WTC11 (cell line): Measurements from ENCODE around the gene S100A2. TPM values are rescaled to one million over a fixed set of nuclear protein-coding genes. Genes with fewer than 3 reads are reported as not detected.

Experiments used
- ATAC-seq: fragments of 200-7000 bp; cut with Tn5 transposase; 2 replicates; pipeline ENCODE4 v1.10.0; 2021; ENCODE audit warnings: mild to moderate bottlenecking, moderate library complexity
- CTCF ChIA-PET: fragments of 300-600 bp; sonication (Branson Sonifier 250); formaldehyde crosslinking; loops from one replicate; lab custom pipeline; 2021; ENCODE audit warnings: antibody characterized with exemption; lab: Charles Lee
- POLR2A ChIA-PET: fragments of 350-600 bp; sonication (Branson Sonifier 250); formaldehyde crosslinking; loops from one replicate; lab custom pipeline; 2021; ENCODE audit warnings: antibody characterized with exemption; lab: Charles Lee
- DNase-seq: peaks from one replicate; pipeline ENCODE4 v3.0.0; 2021; ENCODE audit warnings: low spot score
- H3K27ac Mint-ChIP-seq: 2 replicates; pipeline ENCODE4 v1.8.0; 2021; ENCODE audit warnings: mixed read lengths
- H3K27me3 Mint-ChIP-seq: 2 replicates; pipeline ENCODE4 v1.8.0; 2021; ENCODE audit warnings: low read depth, mild to moderate bottlenecking, moderate library complexity, mixed read lengths
- H3K36me3 Mint-ChIP-seq: 2 replicates; pipeline ENCODE4 v1.8.0; 2021; ENCODE audit warnings: mixed read lengths
- H3K4me1 Mint-ChIP-seq: 2 replicates; pipeline ENCODE4 v1.8.0; 2022; ENCODE audit warnings: mixed read lengths
- H3K4me3 Mint-ChIP-seq: 2 replicates; pipeline ENCODE4 v1.8.0; 2021; ENCODE audit warnings: mild to moderate bottlenecking, moderate library complexity, mixed read lengths
- H3K9me3 Mint-ChIP-seq: 2 replicates; pipeline ENCODE4 v1.8.0; 2021; ENCODE audit warnings: mixed read lengths
- CBFB ChIP-seq: sonication (generic); formaldehyde crosslinking; IDR thresholded peaks from 2 replicates; pipeline ENCODE4 v1.8.1; 2022; ENCODE audit warnings: mild to moderate bottlenecking, low read depth, missing genetic modification reagents
- E2F4 ChIP-seq: sonication (generic); formaldehyde crosslinking; IDR thresholded peaks from 2 replicates; pipeline ENCODE4 v1.8.1; 2022; ENCODE audit warnings: low read depth, mild to moderate bottlenecking, moderate library complexity, missing genetic modification reagents, borderline replicate concordance
- ESRRA ChIP-seq: sonication (generic); formaldehyde crosslinking; IDR thresholded peaks from 2 replicates; pipeline ENCODE4 v1.8.1; 2022; ENCODE audit warnings: mild to moderate bottlenecking, missing genetic modification reagents, borderline replicate concordance
- GRHL2 ChIP-seq: fragments of 250-450 bp; sonication (Bioruptor Pico); IDR thresholded peaks from 2 replicates; pipeline ENCODE4 v1.8.0; 2022; ENCODE audit warnings: mild to moderate bottlenecking, moderate library complexity; ENCODE audit not compliant: insufficient replicate concordance, severe bottlenecking
- MLX ChIP-seq: sonication (generic); formaldehyde crosslinking; IDR thresholded peaks from 2 replicates; pipeline ENCODE4 v1.8.1; 2023; ENCODE audit warnings: mild to moderate bottlenecking, missing genetic modification reagents, moderate library complexity
- NFATC4 ChIP-seq: fragments of 250-450 bp; sonication (Bioruptor Pico); IDR thresholded peaks from 2 replicates; pipeline ENCODE4 v1.9.0; 2021; ENCODE audit warnings: mild to moderate bottlenecking
- NR2C2 ChIP-seq: sonication (generic); formaldehyde crosslinking; IDR thresholded peaks from 2 replicates; pipeline ENCODE4 v1.8.0; 2022; ENCODE audit warnings: mild to moderate bottlenecking, missing genetic modification reagents
- PRRX2 ChIP-seq: fragments of 250-450 bp; sonication (Bioruptor Pico); IDR thresholded peaks from 2 replicates; pipeline ENCODE4 v1.8.0; 2021; ENCODE audit warnings: mild to moderate bottlenecking
- RELA ChIP-seq: sonication (generic); formaldehyde crosslinking; IDR thresholded peaks from 2 replicates; pipeline ENCODE4 v1.8.1; 2022; ENCODE audit warnings: missing genetic modification reagents, mild to moderate bottlenecking, borderline replicate concordance
- RORB ChIP-seq: fragments of 250-450 bp; sonication (Bioruptor Pico); IDR thresholded peaks from 2 replicates; pipeline ENCODE4 v1.9.0; 2021; ENCODE audit warnings: mild to moderate bottlenecking
- SP1 ChIP-seq: sonication (generic); formaldehyde crosslinking; conservative IDR thresholded peaks from 2 replicates; pipeline ENCODE4 v1.8.1; 2022; ENCODE audit warnings: missing genetic modification reagents
- ZBTB21 ChIP-seq: sonication (generic); formaldehyde crosslinking; IDR thresholded peaks from 2 replicates; pipeline ENCODE4 v1.8.1; 2023; ENCODE audit warnings: mild to moderate bottlenecking, missing genetic modification reagents, borderline replicate concordance
- ZNF121 ChIP-seq: sonication (generic); formaldehyde crosslinking; IDR thresholded peaks from 2 replicates; pipeline ENCODE4 v1.8.0; 2023; ENCODE audit warnings: missing genetic modification reagents
- total RNA-seq: library from RNA; stranded (reverse); gene quantifications from 3 replicates; pipeline ENCODE4 v1.2.3, GENCODE V29; 2021
- TF ChIP-seq, protein P1 (sequence below): sonication (generic); formaldehyde crosslinking; IDR thresholded peaks from 2 replicates; pipeline ENCODE4 v1.8.1; 2022; ENCODE audit warnings: missing genetic modification reagents, borderline replicate concordance
- TF ChIP-seq, protein P2 (sequence below): fragments of 250-450 bp; sonication (Bioruptor Pico); IDR thresholded peaks from 2 replicates; pipeline ENCODE4 v1.9.0; 2021; ENCODE audit warnings: mild to moderate bottlenecking
- TF ChIP-seq, protein P3 (sequence below): sonication (generic); formaldehyde crosslinking; IDR thresholded peaks from 2 replicates; pipeline ENCODE4 v1.8.0; 2022; ENCODE audit warnings: mild to moderate bottlenecking, missing genetic modification reagents
- TF ChIP-seq, protein P4 (sequence below): sonication (generic); formaldehyde crosslinking; IDR thresholded peaks from 2 replicates; pipeline ENCODE4 v1.8.0; 2022; ENCODE audit warnings: mild to moderate bottlenecking, missing genetic modification reagents

Gene S100A2
- total RNA-seq, 1 experiment from 2014 or later: 0.74 TPM

DNA sequence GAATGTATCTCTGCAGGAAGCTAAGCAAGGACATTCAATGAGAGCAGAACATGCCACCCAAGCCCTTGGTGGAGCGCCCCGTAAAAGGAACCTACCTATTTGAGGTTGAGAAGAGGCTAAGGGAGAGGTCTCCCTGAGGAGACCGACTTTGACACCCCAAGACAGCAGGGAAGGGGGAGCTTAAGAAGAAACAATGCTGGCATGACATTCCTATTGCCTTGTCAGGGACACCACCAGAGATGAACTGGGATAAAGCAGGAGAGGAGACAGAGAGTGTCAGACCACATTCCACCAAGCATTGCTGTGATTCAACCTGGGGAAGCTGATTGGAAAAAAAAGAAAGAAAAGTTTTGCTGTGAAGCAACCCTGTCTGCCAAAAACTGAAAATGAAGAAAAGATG is 13.3 kb upstream of the S100A2 start:
- ChIA-PET POLR2A (interaction anchor here (0.6 kb wide), 1 partner anchor 787 kb away, joined by 7 read pairs; no protein-coding TSS in a partner anchor), CTCF (interaction anchor here (1.2 to 2.4 kb wide), 3 partner anchors 11 to 48 kb away, joined by 5 to 9 read pairs (median 6); partner anchors contain the start of genes S100A13 and S100A16)
- ATAC-seq (no peak), DNase-seq (no peak)
- Mint-ChIP-seq H3K4me3 (no peak overlapping the region), H3K27me3 (0 out of 2 replicates have a peak, but pooled peaks cover 2% of the 10 kb centered on the region), H3K27ac (no peak overlapping the region), H3K36me3 (peaks cover 3% of the 10 kb centered on the region; the same call in 1 of the 2 replicates), H3K9me3 (no peaks in the 10 kb centered on the region), H3K4me1 (peaks cover 18% of the 10 kb centered on the region)
- no peak for TF ChIP-seq ZBTB21 (CRISPR knock-in tag)
- TF ChIP-seq NFATC4 (CRISPR knock-in tag): no peak
- TF ChIP-seq ZNF121 (CRISPR knock-in tag): no peak
- TF ChIP-seq, protein P1, sequence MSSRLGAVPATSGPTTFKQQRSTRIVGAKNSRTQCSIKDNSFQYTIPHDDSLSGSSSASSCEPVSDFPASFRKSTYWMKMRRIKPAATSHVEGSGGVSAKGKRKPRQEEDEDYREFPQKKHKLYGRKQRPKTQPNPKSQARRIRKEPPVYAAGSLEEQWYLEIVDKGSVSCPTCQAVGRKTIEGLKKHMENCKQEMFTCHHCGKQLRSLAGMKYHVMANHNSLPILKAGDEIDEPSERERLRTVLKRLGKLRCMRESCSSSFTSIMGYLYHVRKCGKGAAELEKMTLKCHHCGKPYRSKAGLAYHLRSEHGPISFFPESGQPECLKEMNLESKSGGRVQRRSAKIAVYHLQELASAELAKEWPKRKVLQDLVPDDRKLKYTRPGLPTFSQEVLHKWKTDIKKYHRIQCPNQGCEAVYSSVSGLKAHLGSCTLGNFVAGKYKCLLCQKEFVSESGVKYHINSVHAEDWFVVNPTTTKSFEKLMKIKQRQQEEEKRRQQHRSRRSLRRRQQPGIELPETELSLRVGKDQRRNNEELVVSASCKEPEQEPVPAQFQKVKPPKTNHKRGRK (CRISPR knock-in tag): no peak
- no peak for TF ChIP-seq RELA (CRISPR knock-in tag)
- no peak for TF ChIP-seq E2F4 (CRISPR knock-in tag)
- TF ChIP-seq, protein P2, sequence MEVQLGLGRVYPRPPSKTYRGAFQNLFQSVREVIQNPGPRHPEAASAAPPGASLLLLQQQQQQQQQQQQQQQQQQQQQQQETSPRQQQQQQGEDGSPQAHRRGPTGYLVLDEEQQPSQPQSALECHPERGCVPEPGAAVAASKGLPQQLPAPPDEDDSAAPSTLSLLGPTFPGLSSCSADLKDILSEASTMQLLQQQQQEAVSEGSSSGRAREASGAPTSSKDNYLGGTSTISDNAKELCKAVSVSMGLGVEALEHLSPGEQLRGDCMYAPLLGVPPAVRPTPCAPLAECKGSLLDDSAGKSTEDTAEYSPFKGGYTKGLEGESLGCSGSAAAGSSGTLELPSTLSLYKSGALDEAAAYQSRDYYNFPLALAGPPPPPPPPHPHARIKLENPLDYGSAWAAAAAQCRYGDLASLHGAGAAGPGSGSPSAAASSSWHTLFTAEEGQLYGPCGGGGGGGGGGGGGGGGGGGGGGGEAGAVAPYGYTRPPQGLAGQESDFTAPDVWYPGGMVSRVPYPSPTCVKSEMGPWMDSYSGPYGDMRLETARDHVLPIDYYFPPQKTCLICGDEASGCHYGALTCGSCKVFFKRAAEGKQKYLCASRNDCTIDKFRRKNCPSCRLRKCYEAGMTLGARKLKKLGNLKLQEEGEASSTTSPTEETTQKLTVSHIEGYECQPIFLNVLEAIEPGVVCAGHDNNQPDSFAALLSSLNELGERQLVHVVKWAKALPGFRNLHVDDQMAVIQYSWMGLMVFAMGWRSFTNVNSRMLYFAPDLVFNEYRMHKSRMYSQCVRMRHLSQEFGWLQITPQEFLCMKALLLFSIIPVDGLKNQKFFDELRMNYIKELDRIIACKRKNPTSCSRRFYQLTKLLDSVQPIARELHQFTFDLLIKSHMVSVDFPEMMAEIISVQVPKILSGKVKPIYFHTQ: no peak
- TF ChIP-seq ESRRA (CRISPR knock-in tag): no peak
- TF ChIP-seq SP1 (CRISPR knock-in tag): no peak
- no peak for TF ChIP-seq GRHL2 (CRISPR knock-in tag)
- TF ChIP-seq, protein P3, sequence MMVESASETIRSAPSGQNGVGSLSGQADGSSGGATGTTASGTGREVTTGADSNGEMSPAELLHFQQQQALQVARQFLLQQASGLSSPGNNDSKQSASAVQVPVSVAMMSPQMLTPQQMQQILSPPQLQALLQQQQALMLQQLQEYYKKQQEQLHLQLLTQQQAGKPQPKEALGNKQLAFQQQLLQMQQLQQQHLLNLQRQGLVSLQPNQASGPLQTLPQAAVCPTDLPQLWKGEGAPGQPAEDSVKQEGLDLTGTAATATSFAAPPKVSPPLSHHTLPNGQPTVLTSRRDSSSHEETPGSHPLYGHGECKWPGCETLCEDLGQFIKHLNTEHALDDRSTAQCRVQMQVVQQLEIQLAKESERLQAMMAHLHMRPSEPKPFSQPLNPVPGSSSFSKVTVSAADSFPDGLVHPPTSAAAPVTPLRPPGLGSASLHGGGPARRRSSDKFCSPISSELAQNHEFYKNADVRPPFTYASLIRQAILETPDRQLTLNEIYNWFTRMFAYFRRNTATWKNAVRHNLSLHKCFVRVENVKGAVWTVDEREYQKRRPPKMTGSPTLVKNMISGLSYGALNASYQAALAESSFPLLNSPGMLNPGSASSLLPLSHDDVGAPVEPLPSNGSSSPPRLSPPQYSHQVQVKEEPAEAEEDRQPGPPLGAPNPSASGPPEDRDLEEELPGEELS (CRISPR knock-in tag): no peak
- TF ChIP-seq CBFB: no peak
- TF ChIP-seq MLX (CRISPR knock-in tag): no peak
- TF ChIP-seq, protein P4, sequence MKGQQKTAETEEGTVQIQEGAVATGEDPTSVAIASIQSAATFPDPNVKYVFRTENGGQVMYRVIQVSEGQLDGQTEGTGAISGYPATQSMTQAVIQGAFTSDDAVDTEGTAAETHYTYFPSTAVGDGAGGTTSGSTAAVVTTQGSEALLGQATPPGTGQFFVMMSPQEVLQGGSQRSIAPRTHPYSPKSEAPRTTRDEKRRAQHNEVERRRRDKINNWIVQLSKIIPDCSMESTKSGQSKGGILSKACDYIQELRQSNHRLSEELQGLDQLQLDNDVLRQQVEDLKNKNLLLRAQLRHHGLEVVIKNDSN (CRISPR knock-in tag): no peak
- TF ChIP-seq PRRX2: no peak
- no peak for TF ChIP-seq RORB
- TF ChIP-seq NR2C2: no peak
